ENCODE data around the gene DBX1. TPM values are rescaled to one million over a fixed set of nuclear protein-coding genes. Genes with fewer than 3 reads are reported as not detected.

DBX1 gene
- not detected for total RNA-seq

DNA sequence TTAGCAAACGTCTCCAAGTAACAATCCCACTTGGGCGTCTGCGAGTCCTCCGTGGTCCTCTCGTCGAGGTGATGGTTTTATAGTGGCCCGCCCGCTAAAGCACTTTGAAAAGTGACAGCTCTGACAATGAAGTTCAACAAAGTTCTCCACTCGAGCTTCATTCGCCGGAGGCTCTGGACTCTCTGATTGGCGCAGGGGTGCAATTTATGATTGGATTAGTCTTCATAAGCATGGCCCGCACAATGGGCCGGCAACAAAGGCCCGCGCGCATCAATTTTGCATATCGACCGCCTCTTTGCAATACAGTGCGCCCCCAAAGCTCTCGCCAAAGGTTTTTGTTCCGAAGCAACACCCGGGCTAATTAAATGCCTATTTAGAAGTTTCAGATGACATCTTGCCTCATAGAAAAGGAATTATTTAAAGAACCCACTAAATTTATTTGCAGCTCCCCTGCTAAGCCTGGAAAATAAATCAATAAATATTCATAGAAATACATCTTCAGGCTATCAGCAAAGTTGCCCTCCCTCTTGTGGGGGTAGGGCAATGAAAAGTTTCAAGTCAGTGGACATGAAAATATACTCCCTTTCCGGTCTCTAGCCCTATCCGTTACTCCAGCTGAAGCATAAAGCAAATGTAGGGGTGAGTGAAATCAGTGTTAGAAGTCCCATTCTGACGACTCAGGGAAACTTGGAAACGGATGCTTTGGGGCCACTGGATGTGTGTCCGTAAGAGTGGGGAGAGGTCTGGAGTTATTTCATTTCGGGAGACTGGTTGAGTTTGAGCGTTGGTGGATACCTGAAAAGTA lies at the start of gene DBX1:
TSS of gene DBX1 (minus strand) at position 51 of the 805 bp plus-strand sequence. CDS start 151 bp downstream, outside the sequence.

Other genes with a start within 250 kb of the DBX1 start
- gene HTATIP2, start 203.2 kb upstream of the DBX1 start, total RNA-seq: 10 to 100 TPM; 39.3 to 40.5 TPM
- 10 to 100 TPM; 14.4 to 15.4 TPM for gene PRMT3, start 227.2 kb upstream of the DBX1 start, total RNA-seq

Measured in activated naive CD4-positive, alpha-beta T cell treated with anti-CD3 and anti-CD28 coated beads, Interleukin-2, amount 10 ng/mL, durations not matched to agents 5 hours and 36 hours (primary cell).